Brain microvascular endothelial cell (primary cell): Measurements from ENCODE around the gene TXNIP.
A peak's percentile ranks its signal among the peaks of the same experiment; 100 is the strongest.

ENCODE experiments used
- DNase-seq: peaks from one replicate; pipeline ENCODE4 v3.0.0-alpha.2; 2020
- H3K27ac ChIP-seq: fragments of 250-450 bp; sonication (Bioruptor Pico); 2 replicates; pipeline ENCODE4 v1.5.1; 2020; ENCODE audit warnings: mild to moderate bottlenecking, moderate library complexity
- H3K27me3 ChIP-seq: fragments of 250-450 bp; sonication (Bioruptor Pico); replicated peaks from 2 replicates; pipeline ENCODE4 v1.5.1; 2020; ENCODE audit warnings: mild to moderate bottlenecking
- H3K36me3 ChIP-seq: fragments of 250-450 bp; sonication (Bioruptor Pico); replicated peaks from 2 replicates; pipeline ENCODE4 v1.5.1; 2020; ENCODE audit warnings: mild to moderate bottlenecking
- H3K4me3 ChIP-seq: 2 replicates; pipeline ENCODE4 v1.5.1; 2011; ENCODE audit warnings: low read depth, mild to moderate bottlenecking, control low read depth, low read length, moderate library complexity
- CTCF ChIP-seq: IDR thresholded peaks from 2 replicates; pipeline ENCODE4 v1.5.1; 2011; ENCODE audit warnings: low read depth, mild to moderate bottlenecking, moderate library complexity, low read length, control low read depth, inconsistent platforms; ENCODE audit errors: missing control alignments
- in situ Hi-C: cut with HindIII; loops from 2 replicates; pipeline ENCODE4 v1.10.0; 2017; ENCODE audit warnings: low sequenced_read_pairs, low pct_ligation_motif_present

TXNIP gene

GRCh38 chr1:145974721-145975120 lies 21.7 kb downstream of the TXNIP start:
- no peak for TF ChIP-seq CTCF
- Histone ChIP-seq H3K27ac (no peak overlapping the region), H3K27me3 (no peaks in the 10 kb centered on the region), H3K4me3 (no peak overlapping the region), H3K36me3 (no peaks in the 10 kb centered on the region)
- in situ Hi-C loops = no loop called here
- no peak for DNase-seq

DNA sequence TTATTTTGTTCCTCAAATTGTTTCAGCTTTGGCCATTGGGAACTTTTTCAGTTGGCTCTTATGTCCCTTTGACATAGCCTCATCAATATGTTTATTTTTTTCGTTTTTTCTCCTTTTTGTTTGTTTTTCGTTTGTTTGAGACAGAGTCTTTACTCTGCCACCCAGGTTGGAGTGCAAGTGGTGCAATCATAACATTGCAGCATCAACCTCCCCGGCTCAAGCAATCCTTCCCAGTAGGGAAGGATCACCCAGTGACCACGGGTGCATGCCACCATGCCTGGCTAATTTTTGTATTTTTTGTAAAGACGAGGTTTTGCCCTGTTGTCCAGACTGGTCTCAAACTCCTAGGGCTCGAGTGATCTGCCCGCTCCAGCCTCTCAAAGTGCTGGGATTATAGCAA lies 23.8 kb downstream of the TXNIP start:
- H3K27ac ChIP-seq = no peak overlapping the region
- no peak for DNase-seq
- H3K4me3 ChIP-seq = no peak overlapping the region
- TF ChIP-seq CTCF = no peak
- H3K27me3 ChIP-seq = no peaks in the 10 kb centered on the region
- no peaks in the 10 kb centered on the region for H3K36me3 ChIP-seq
- in situ Hi-C loops = no loop called here

DNA sequence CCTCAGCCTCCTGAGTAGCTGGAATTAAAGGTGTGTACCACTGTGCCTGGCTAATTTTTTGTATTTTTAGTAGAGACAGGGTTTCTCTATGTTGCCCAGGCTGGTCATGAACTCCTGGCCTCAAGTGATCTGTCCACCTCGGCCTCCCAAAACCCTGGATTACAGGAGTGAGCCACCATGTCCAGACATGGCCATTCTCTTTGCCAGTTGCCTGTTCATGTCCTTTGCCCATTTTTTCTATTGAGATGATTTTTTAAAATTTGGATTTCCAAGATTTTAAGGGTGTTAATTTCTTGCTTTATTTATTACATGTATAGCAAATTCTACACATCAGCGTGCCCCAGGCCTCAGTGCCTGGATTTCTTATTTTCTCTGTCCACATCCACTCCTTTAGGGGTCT lies 29.1 kb downstream of the TXNIP start:
- no peak for TF ChIP-seq CTCF
- H3K27me3 ChIP-seq = no peaks in the 10 kb centered on the region
- in situ Hi-C loops = no loop called here

DNA sequence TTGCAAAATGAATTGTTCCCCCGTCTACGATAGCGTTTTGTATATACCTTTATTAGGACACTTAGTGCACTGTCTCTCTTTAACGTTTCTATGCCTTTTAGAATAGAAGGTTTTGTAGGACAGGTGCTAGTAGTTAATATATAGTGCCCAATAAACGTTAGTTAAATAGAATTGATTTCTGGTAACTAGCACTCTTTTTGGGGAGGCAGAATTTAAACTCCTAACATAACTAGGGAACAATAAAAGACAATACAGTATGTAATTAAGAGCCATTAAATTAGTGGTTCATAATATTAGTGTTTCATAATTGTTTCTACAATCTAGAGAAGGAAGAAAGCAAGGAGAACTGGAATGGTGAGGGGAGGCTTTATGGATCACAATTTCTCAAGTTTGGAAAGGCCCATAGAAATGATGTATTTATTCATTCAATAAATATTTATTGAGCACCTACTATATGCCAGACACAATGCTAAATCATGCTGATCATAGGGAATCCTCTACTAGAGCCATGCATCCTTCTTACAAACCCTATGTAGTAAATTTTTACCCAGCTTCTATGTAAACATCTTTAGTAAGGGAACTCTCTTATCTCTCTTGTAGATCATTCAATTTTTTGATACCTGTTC lies 31.1 kb downstream of the TXNIP start:
- TF ChIP-seq CTCF = no peak
- DNase-seq = no peak
- no peak overlapping the region for H3K27ac ChIP-seq
- no peaks in the 10 kb centered on the region for H3K36me3 ChIP-seq
- peak overlapping the region; percentile 84 for H3K4me3 ChIP-seq
- in situ Hi-C loops = no loop called here
- H3K27me3 ChIP-seq = no peaks in the 10 kb centered on the region

More for the DNA sequence above, 29.1 kb downstream of the TXNIP start:
- Histone ChIP-seq H3K36me3 (no peaks in the 10 kb centered on the region), H3K27ac (no peak overlapping the region), H3K4me3 (no peak overlapping the region)
- DNase-seq = no peak

DNA sequence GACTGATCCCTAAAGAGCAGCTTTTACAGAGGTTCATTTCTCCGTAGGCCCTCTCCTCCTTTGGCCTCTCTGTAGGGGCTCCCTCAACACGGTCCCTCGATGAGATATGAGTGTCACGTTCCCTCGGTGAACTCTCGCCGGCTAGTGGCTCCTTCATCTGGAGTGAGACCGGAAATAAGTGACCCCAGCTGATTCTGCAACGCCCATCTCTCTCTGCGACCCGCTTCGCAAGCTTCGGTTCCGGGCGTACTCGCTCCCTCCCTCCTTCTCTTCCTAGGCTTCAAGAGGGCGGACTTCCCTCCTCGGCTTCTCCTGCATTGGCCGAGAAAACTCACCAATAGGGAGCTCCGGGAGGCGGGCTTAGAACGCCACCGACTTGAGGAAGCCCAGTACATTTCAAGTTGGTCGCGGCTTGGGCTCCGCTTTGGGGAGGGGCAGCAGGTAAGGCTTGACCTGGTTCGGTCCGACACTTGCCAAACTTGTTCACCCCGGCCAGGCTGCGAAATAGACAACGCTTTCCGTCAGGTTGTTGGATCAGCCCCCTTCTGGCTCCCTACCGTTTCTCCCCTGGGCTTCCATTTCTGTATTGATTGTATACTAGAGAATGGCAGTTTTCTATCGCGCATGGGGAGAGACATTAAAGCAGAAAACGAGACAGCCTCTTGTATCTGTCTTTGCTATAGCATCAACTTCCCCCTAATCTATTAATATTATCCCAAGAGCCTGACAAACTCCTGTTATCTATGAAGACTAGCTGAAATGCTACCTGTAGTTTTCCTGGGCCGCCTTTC lies 31.9 kb downstream of the TXNIP start, which contains the start of the genes ANKRD34A and POLR3GL:
TSS of gene ANKRD34A (minus strand) at position 248 of the 791 bp plus-strand sequence. CDS start 2,816 bp downstream, outside the sequence.
TSS of gene POLR3GL (plus strand) at position 363 of the 791 bp plus-strand sequence. CDS start 10,176 bp downstream, outside the sequence.
- Histone ChIP-seq H3K36me3 (no peaks in the 10 kb centered on the region), H3K27me3 (no peaks in the 10 kb centered on the region), H3K4me3 (peak within 1 kb of the TSS; percentile 84), H3K27ac (peak within 1 kb of the TSS; percentile 57)
- TF ChIP-seq CTCF = no peak
- DNase-seq = peak; percentile 93
- in situ Hi-C loops = no loop called here
